GM23338 (cell line): Measurements from ENCODE around the gene ZBTB34. TPM values are rescaled to one million over a fixed set of nuclear protein-coding genes. Genes with fewer than 3 reads are reported as not detected.

ENCODE experiments used
- ATAC-seq: fragments of 200-7000 bp; cut with Tn5 transposase; 3 replicates; pipeline ENCODE4 v1.9.1; 2020
- DNase-seq: peaks from one replicate; pipeline ENCODE4 v3.0.0-alpha.2; 2015; ENCODE audit warnings: low spot score
- H2AFZ ChIP-seq: fragments of 200-600 bp; sonication (generic); 2 replicates; pipeline ENCODE4 v1.8.0; 2016; ENCODE audit warnings: antibody characterized with exemption, mild to moderate bottlenecking, moderate library complexity
- H3F3A ChIP-seq: fragments of 200-600 bp; sonication (generic); replicated peaks from 2 replicates; pipeline ENCODE4 v1.8.0; 2017; ENCODE audit warnings: antibody characterized with exemption, mixed run types, low read depth
- H3K27ac ChIP-seq: fragments of 200-600 bp; sonication (generic); 2 replicates; pipeline ENCODE4 v1.6.1; 2016; ENCODE audit warnings: low read depth
- H3K27me3 ChIP-seq: fragments of 200-600 bp; sonication (generic); 2 replicates; pipeline ENCODE4 v1.8.0; 2016; ENCODE audit warnings: mild to moderate bottlenecking, mixed run types, moderate library complexity; ENCODE audit not compliant: insufficient read depth
- H3K36me3 ChIP-seq: fragments of 200-600 bp; sonication (generic); 2 replicates; pipeline ENCODE4 v1.8.0; 2016; ENCODE audit warnings: mild to moderate bottlenecking; ENCODE audit not compliant: insufficient read depth
- H3K4me1 ChIP-seq: fragments of 200-600 bp; sonication (generic); 2 replicates; pipeline ENCODE4 v1.8.0; 2016; ENCODE audit warnings: mild to moderate bottlenecking, moderate library complexity; ENCODE audit not compliant: insufficient read depth
- H3K4me2 ChIP-seq: fragments of 200-600 bp; sonication (generic); 2 replicates; pipeline ENCODE4 v1.7.1; 2017; ENCODE audit warnings: mixed run types
- H3K4me3 ChIP-seq: fragments of 200-600 bp; sonication (generic); 2 replicates; pipeline ENCODE4 v1.6.1; 2016; ENCODE audit warnings: mixed run types
- H3K79me2 ChIP-seq: fragments of 200-600 bp; sonication (generic); replicated peaks from 2 replicates; pipeline ENCODE4 v1.8.0; 2017; ENCODE audit warnings: mild to moderate bottlenecking; ENCODE audit not compliant: insufficient read depth
- H3K9me2 ChIP-seq: fragments of 200-600 bp; sonication (generic); 2 replicates; pipeline ENCODE4 v1.8.0; 2017; ENCODE audit not compliant: insufficient read depth
- H4K20me1 ChIP-seq: fragments of 200-600 bp; sonication (generic); replicated peaks from 2 replicates; pipeline ENCODE4 v1.8.0; 2017; ENCODE audit warnings: mild to moderate bottlenecking; ENCODE audit not compliant: insufficient read depth
- H3K27ac Mint-ChIP-seq: 2 replicates; pipeline ENCODE4 v1.8.0; 2020; ENCODE audit warnings: inconsistent platforms, mild to moderate bottlenecking, moderate library complexity, mixed read lengths
- H3K27me3 Mint-ChIP-seq: 3 replicates; pipeline ENCODE4 v1.8.0; 2022; ENCODE audit warnings: low read depth, mild to moderate bottlenecking, moderate library complexity, mixed read lengths, inconsistent platforms; ENCODE audit not compliant: insufficient read depth, poor library complexity
- H3K36me3 Mint-ChIP-seq: 3 replicates; pipeline ENCODE4 v1.8.0; 2021; ENCODE audit warnings: low read depth, mild to moderate bottlenecking, inconsistent platforms, moderate library complexity, mixed read lengths
- H3K4me1 Mint-ChIP-seq: 3 replicates; pipeline ENCODE4 v1.8.0; 2020; ENCODE audit warnings: mild to moderate bottlenecking, inconsistent platforms, mixed read lengths
- H3K4me3 Mint-ChIP-seq: 3 replicates; pipeline ENCODE4 v1.8.0; 2021; ENCODE audit warnings: moderate library complexity, mild to moderate bottlenecking, inconsistent platforms, mixed read lengths
- H3K9me3 Mint-ChIP-seq: 3 replicates; pipeline ENCODE4 v1.8.0; 2020; ENCODE audit warnings: moderate library complexity, mild to moderate bottlenecking, inconsistent platforms, mixed read lengths
- CREB1 ChIP-seq: fragments of 250-450 bp; sonication (Bioruptor Pico); IDR thresholded peaks from 2 replicates; pipeline ENCODE4 v1.5.0; 2020; ENCODE audit warnings: low read depth, mild to moderate bottlenecking, moderate library complexity
- EZH2 ChIP-seq: fragments of 200-600 bp; sonication (generic); IDR thresholded peaks from one replicate; pipeline ENCODE4 v1.8.0; 2017; ENCODE audit warnings: antibody characterized with exemption, mild to moderate bottlenecking, low read depth; ENCODE audit not compliant: unreplicated experiment
- EZH2phosphoT487 ChIP-seq: fragments of 200-600 bp; sonication (generic); IDR thresholded peaks from one replicate; pipeline ENCODE4 v1.8.1; 2018; ENCODE audit warnings: antibody characterized with exemption; ENCODE audit not compliant: unreplicated experiment
- JUNB ChIP-seq: IDR thresholded peaks from one replicate; pipeline ENCODE4 v1.6.1; 2016; ENCODE audit warnings: antibody characterized with exemption; ENCODE audit not compliant: unreplicated experiment
- NANOG ChIP-seq: IDR thresholded peaks from 2 replicates; pipeline ENCODE4 v1.6.1; 2016; ENCODE audit warnings: antibody characterized with exemption, borderline replicate concordance
- POLR2AphosphoS5 ChIP-seq: IDR thresholded peaks from 2 replicates; pipeline ENCODE4 v1.6.1; 2016; ENCODE audit warnings: antibody characterized with exemption, low read depth
- STAT1 ChIP-seq: IDR thresholded peaks from one replicate; pipeline ENCODE4 v1.6.1; 2016; ENCODE audit warnings: antibody characterized with exemption; ENCODE audit not compliant: unreplicated experiment
- ZNF114 ChIP-seq: fragments of 250-450 bp; sonication (Bioruptor Pico); IDR thresholded peaks from 2 replicates; pipeline ENCODE4 v1.5.0; 2020; ENCODE audit warnings: mild to moderate bottlenecking, moderate library complexity
- ZNF331 ChIP-seq: fragments of 250-450 bp; sonication (Bioruptor Pico); IDR thresholded peaks from 2 replicates; pipeline ENCODE4 v1.5.0; 2020; ENCODE audit warnings: low read depth, mild to moderate bottlenecking, moderate library complexity
- polyA plus RNA-seq: library from polyadenylated mRNA; unstranded; fragments of >200 nt; fragmentation: Nextera tagmentation; extraction: Ambion mirVana; gene quantifications from 2 replicates; pipeline ENCODE4 v1.2.1, GENCODE V29; 2016
- total RNA-seq: library from RNA; depleted of rRNA; stranded (reverse); fragments of >200 nt; shearing (Covaris generic); gene quantifications from 2 replicates; pipeline ENCODE4 v1.2.3, GENCODE V29; 2014
- TF ChIP-seq, protein P1 (sequence below), 2 experiments: fragments of 200-600 bp in 1 of 2; sonication (generic) in 1 of 2; conservative IDR thresholded peaks; 2 replicates each; pipeline versions ENCODE4 v1.5.1 to v1.6.1; 2016 to 2017; ENCODE audit warnings: antibody characterized with exemption in 2 of 2, low read depth in 2 of 2, mild to moderate bottlenecking in 2 of 2, moderate library complexity in 1 of 2
- TF ChIP-seq, protein P2 (sequence below): fragments of 250-450 bp; sonication (Bioruptor Pico); IDR thresholded peaks from 2 replicates; pipeline ENCODE4 v1.5.0; 2020; ENCODE audit warnings: mild to moderate bottlenecking, moderate library complexity
- TF ChIP-seq, protein P3 (sequence below): IDR thresholded peaks from one replicate; pipeline ENCODE4 v1.6.1; 2018; ENCODE audit warnings: antibody characterized with exemption; ENCODE audit not compliant: unreplicated experiment
- TF ChIP-seq, protein P4 (sequence below): IDR thresholded peaks from 2 replicates; pipeline ENCODE4 v1.6.1; 2016; ENCODE audit warnings: antibody characterized with exemption

The ZBTB34 gene
- total and polyA plus RNA-seq, 2 experiments from 2014 or later, result 6.4 to 21.9 TPM

DNA sequence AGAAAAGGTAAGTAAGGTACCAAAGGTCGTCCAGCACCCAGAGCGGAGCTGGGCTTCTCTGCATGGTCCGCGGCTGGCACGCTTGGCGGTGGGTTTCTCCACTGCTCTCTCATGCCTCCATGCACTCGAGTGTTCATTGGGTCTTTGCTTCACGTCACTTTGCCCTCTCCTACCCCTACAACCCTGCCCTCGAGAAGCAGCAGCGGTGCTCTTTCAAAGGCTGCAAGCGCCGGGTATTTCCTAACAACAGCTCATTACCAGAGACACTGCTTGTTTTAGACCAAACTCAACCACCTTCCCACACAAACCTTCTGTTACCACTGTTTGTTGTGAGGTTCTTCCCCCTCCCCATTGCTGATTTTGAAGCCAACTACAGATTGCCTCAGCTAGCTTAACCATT is 21.5 kb upstream of the ZBTB34 start:
- Mint-ChIP-seq H3K4me1 (peaks cover 4% of the 10 kb centered on the region), H3K36me3 (peaks cover 15% of the 10 kb centered on the region), H3K4me3 (no peak overlapping the region), H3K9me3 (no peaks in the 10 kb centered on the region), H3K27me3 (peaks cover 1% of the 10 kb centered on the region), H3K27ac (no peak overlapping the region)
- Histone ChIP-seq H3K36me3 (no peaks in the 10 kb centered on the region; the same call in 1 of the 2 replicates), H3K4me1 (no peaks in the 10 kb centered on the region), H3F3A (no peaks in the 10 kb centered on the region), H3K4me3 (no peak overlapping the region), H3K9me2 (no peaks in the 10 kb centered on the region), H2AFZ (no peak overlapping the region), H4K20me1 (peaks cover 9% of the 10 kb centered on the region), H3K79me2 (peaks cover 13% of the 10 kb centered on the region), H3K27me3 (no peaks in the 10 kb centered on the region), H3K4me2 (no peak overlapping the region), H3K27ac (no peak overlapping the region)
- DNase-seq, result no peak
- TF ChIP-seq EZH2 (no peak), ZNF331 (CRISPR knock-in tag) (no peak), STAT1 (no peak), NANOG (no peak), ZNF114 (CRISPR knock-in tag) (no peak), POLR2AphosphoS5 (no peak), EZH2phosphoT487 (no peak), CREB1 (CRISPR knock-in tag) (no peak), JUNB (no peak)
- TF ChIP-seq, protein P1, sequence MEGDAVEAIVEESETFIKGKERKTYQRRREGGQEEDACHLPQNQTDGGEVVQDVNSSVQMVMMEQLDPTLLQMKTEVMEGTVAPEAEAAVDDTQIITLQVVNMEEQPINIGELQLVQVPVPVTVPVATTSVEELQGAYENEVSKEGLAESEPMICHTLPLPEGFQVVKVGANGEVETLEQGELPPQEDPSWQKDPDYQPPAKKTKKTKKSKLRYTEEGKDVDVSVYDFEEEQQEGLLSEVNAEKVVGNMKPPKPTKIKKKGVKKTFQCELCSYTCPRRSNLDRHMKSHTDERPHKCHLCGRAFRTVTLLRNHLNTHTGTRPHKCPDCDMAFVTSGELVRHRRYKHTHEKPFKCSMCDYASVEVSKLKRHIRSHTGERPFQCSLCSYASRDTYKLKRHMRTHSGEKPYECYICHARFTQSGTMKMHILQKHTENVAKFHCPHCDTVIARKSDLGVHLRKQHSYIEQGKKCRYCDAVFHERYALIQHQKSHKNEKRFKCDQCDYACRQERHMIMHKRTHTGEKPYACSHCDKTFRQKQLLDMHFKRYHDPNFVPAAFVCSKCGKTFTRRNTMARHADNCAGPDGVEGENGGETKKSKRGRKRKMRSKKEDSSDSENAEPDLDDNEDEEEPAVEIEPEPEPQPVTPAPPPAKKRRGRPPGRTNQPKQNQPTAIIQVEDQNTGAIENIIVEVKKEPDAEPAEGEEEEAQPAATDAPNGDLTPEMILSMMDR (conservative IDR thresholded peaks at IDR 0.05; ENCODE audit: low read depth in 2 of 2), result no peak
- TF ChIP-seq, protein P2, sequence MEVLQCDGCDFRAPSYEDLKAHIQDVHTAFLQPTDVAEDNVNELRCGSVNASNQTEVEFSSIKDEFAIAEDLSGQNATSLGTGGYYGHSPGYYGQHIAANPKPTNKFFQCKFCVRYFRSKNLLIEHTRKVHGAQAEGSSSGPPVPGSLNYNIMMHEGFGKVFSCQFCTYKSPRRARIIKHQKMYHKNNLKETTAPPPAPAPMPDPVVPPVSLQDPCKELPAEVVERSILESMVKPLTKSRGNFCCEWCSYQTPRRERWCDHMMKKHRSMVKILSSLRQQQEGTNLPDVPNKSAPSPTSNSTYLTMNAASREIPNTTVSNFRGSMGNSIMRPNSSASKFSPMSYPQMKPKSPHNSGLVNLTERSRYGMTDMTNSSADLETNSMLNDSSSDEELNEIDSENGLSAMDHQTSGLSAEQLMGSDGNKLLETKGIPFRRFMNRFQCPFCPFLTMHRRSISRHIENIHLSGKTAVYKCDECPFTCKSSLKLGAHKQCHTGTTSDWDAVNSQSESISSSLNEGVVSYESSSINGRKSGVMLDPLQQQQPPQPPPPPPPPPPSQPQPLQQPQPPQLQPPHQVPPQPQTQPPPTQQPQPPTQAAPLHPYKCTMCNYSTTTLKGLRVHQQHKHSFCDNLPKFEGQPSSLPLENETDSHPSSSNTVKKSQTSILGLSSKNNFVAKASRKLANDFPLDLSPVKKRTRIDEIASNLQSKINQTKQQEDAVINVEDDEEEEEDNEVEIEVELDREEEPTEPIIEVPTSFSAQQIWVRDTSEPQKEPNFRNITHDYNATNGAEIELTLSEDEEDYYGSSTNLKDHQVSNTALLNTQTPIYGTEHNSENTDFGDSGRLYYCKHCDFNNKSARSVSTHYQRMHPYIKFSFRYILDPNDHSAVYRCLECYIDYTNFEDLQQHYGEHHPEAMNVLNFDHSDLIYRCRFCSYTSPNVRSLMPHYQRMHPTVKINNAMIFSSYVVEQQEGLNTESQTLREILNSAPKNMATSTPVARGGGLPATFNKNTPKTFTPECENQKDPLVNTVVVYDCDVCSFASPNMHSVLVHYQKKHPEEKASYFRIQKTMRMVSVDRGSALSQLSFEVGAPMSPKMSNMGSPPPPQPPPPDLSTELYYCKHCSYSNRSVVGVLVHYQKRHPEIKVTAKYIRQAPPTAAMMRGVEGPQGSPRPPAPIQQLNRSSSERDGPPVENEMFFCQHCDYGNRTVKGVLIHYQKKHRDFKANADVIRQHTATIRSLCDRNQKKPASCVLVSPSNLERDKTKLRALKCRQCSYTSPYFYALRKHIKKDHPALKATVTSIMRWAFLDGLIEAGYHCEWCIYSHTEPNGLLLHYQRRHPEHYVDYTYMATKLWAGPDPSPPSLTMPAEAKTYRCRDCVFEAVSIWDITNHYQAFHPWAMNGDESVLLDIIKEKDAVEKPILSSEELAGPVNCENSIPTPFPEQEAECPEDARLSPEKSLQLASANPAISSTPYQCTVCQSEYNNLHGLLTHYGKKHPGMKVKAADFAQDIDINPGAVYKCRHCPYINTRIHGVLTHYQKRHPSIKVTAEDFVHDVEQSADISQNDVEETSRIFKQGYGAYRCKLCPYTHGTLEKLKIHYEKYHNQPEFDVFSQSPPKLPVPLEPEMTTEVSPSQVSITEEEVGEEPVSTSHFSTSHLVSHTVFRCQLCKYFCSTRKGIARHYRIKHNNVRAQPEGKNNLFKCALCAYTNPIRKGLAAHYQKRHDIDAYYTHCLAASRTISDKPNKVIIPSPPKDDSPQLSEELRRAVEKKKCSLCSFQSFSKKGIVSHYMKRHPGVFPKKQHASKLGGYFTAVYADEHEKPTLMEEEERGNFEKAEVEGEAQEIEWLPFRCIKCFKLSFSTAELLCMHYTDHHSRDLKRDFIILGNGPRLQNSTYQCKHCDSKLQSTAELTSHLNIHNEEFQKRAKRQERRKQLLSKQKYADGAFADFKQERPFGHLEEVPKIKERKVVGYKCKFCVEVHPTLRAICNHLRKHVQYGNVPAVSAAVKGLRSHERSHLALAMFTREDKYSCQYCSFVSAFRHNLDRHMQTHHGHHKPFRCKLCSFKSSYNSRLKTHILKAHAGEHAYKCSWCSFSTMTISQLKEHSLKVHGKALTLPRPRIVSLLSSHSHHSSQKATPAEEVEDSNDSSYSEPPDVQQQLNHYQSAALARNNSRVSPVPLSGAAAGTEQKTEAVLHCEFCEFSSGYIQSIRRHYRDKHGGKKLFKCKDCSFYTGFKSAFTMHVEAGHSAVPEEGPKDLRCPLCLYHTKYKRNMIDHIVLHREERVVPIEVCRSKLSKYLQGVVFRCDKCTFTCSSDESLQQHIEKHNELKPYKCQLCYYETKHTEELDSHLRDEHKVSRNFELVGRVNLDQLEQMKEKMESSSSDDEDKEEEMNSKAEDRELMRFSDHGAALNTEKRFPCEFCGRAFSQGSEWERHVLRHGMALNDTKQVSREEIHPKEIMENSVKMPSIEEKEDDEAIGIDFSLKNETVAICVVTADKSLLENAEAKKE (CRISPR knock-in tag), result no peak
- TF ChIP-seq, protein P3, sequence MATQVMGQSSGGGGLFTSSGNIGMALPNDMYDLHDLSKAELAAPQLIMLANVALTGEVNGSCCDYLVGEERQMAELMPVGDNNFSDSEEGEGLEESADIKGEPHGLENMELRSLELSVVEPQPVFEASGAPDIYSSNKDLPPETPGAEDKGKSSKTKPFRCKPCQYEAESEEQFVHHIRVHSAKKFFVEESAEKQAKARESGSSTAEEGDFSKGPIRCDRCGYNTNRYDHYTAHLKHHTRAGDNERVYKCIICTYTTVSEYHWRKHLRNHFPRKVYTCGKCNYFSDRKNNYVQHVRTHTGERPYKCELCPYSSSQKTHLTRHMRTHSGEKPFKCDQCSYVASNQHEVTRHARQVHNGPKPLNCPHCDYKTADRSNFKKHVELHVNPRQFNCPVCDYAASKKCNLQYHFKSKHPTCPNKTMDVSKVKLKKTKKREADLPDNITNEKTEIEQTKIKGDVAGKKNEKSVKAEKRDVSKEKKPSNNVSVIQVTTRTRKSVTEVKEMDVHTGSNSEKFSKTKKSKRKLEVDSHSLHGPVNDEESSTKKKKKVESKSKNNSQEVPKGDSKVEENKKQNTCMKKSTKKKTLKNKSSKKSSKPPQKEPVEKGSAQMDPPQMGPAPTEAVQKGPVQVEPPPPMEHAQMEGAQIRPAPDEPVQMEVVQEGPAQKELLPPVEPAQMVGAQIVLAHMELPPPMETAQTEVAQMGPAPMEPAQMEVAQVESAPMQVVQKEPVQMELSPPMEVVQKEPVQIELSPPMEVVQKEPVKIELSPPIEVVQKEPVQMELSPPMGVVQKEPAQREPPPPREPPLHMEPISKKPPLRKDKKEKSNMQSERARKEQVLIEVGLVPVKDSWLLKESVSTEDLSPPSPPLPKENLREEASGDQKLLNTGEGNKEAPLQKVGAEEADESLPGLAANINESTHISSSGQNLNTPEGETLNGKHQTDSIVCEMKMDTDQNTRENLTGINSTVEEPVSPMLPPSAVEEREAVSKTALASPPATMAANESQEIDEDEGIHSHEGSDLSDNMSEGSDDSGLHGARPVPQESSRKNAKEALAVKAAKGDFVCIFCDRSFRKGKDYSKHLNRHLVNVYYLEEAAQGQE, result no peak
- TF ChIP-seq, protein P4, sequence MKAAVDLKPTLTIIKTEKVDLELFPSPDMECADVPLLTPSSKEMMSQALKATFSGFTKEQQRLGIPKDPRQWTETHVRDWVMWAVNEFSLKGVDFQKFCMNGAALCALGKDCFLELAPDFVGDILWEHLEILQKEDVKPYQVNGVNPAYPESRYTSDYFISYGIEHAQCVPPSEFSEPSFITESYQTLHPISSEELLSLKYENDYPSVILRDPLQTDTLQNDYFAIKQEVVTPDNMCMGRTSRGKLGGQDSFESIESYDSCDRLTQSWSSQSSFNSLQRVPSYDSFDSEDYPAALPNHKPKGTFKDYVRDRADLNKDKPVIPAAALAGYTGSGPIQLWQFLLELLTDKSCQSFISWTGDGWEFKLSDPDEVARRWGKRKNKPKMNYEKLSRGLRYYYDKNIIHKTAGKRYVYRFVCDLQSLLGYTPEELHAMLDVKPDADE, result no peak
- ATAC-seq, result no peak
